Bronchial smooth muscle cell (primary cell): ENCODE results near the gene RPTN. TPM values are rescaled to one million over a fixed set of nuclear protein-coding genes. Genes with fewer than 3 reads are reported as not detected.

Experiments used
- total RNA-seq: library from RNA; depleted of rRNA; stranded (reverse); fragments of >200 nt; gene quantifications from 2 replicates; pipeline ENCODE4 v1.2.1, GENCODE V29; 2014

RPTN gene
- not detected in 2 replicates for total RNA-seq

GRCh38 chr1:152159144-152159543 lies at the start of gene RPTN:
Gene RPTN, minus strand, starts transcription at chr1:152159228. Its CDS starts 1,339 bp downstream, at chr1:152157889.

DNA sequence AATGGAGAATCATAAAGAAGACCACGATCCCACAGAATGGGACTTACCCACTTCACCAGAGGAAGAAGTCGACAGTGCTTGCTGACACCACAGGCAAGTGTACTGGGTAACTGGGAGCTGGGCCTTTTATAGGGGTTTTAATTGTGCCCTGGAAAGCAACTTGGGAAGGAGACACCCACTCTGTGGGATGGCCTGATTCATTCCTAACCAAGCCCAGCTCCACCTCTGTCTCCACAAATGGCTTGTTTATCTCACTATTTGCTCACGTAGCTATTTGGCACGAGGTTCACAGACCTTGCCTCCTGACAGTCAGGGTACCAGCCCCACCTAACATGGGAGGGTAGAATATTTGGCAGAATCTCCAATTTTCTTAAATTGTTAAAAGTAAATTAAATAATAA lies 43.7 kb downstream of the RPTN start, which contains the start of gene TCHH:
TCHH (minus strand) TSS at position 101 of the 400 bp plus-strand sequence. CDS start 1,364 bp downstream, outside the sequence.

Other genes starting within 250 kb of the RPTN start
- 6.0 and 8.7 TPM in 2 replicates for gene THEM4, start 249.7 kb downstream of the RPTN start, total RNA-seq
- 103 and 186 TPM in 2 replicates for gene S100A10, start 165.4 kb downstream of the RPTN start, total RNA-seq
- 29.1 and 47.0 TPM in 2 replicates for gene S100A11, start 122.2 kb downstream of the RPTN start, total RNA-seq
- not detected in 2 replicates for gene TCHHL1, start 70.2 kb downstream of the RPTN start, total RNA-seq
- 0.16 TPM in 1 of 2 replicates, not detected in the other for gene TCHH, start 43.8 kb downstream of the RPTN start, total RNA-seq
- gene HRNR, start 65.0 kb upstream of the RPTN start, total RNA-seq = not detected in 2 replicates
- gene FLG, start 166.0 kb upstream of the RPTN start, total RNA-seq = under 0.01 TPM in 1 of 2 replicates, not detected in the other
- gene FLG2, start 200.8 kb upstream of the RPTN start, total RNA-seq = under 0.01 TPM in 2 replicates